HG02763 (cell line): Measurements from ENCODE around the gene RSAD2.
A peak's percentile ranks its signal among the peaks of the same experiment; 100 is the strongest.

ENCODE experiments used
- ATAC-seq: cut with Tn5 transposase; IDR thresholded peaks from one replicate; pipeline ENCODE4 v1.9.1; 2021; ENCODE audit warnings: mild to moderate bottlenecking, moderate library complexity; ENCODE audit not compliant: unreplicated experiment

RSAD2 gene

DNA sequence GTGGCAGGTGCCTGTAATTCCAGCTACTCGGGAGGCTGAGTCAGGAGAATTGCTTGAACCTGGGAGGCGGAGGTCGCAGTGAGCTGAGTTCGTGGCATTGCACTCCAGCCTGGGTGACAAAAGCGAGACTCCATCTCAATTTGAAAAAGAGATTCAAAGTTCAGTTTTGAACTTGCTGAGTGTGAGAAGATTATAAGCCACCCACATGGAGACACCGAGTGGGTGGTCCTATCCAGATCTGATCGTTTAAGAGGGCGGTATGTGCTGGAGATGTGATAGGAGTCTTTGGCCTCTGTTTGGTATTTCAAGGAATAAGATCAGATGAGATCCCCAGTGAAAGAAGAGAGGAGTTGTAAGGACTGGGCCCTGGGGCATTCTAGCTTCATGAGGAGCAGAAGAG, 65.3 kb downstream of the RSAD2 start:
- no peak for ATAC-seq

DNA sequence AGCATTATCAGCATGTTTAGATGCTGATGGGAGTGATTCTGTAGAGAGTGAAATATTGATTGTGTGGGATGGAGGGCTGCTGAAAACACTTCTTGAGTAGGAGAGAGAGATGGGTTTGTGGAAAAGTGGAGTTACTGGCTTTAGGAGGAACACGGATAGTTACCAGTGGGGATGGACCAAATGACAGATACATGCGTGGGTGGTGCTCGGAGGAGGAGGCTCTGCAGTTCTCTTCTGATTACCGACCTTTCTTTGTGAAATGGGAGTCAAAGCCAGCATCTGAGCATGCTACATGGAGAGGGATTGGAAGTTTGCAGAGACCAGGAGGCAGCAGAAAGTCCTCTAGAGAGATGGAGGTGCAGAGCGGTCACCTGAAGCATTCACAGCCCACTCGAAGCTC, 65.9 kb downstream of the RSAD2 start:
- no peak for ATAC-seq

DNA sequence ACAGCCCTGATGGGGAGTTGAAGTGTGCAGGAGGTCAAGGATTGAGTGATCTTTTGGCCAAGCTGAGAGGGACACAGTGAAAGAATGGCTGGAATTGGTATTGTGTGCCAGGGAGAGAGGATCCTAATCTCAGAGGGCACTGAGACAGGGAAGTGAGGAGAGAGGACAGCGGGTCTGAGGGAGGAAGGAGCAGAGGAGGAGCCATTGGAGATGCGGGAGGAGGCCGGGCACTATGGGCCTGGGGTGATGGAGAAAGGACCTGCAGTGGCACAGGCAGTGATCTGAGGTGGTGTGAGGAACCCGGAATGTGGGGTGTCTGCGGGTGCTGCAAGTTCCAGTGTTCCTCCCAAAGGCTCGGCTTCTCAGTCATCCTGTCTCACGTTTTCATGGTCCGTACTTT, 66.4 kb downstream of the RSAD2 start:
- no peak for ATAC-seq

DNA sequence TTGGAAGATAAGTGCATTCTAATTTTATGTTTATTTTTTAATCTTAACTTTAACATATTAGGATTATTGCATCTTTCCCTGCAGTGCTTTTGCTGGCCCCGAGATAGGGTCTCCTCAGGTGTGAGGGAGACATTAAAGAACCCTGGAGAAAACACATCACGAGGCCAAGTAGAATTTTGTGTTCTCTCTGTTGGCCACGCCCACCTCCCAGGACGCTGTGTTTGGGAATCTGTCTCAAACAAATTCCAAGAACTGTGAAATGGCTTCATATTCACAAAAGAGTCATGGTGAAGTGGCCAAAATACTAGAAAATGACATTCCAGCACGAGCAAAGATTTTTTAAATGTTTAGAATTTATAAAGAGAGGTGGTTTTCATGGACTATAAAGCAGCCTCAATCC, 67.0 kb downstream of the RSAD2 start:
- no peak for ATAC-seq

DNA sequence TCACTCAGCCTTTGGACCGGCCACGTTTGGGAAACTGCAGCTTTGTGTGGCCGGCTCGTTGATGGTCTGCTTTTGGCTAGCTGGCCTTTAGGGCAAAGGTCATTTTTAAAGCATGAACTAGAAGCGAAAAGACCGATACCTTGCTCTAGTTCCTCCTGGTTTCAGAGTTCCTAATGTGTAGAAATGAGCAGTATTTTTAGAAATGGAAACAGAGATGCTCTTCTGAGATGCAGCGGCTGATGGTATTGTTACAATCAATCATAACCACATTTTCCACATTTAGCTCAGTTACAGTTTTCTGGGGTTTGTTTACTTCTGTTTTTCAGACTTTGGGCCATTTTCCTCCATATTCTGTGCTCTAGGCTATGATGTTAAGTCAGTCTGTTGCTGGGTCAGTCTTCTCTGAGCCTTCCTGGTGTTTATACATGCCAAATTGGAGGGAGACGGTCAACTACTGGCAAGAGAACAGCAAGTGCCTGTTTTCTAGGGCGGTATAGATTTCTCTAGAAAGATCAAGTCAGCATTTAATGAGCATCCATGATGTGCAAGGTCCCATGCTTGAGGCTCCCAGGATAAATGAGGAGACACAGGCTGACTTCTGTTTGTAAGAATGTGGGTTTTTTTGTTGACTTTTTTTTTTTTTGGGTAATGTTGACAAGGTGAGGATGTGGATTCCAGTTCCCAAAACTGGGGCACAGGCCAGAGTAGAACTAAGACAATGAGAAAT, 67.7 kb downstream of the RSAD2 start:
- ATAC-seq: peak; percentile 88

DNA sequence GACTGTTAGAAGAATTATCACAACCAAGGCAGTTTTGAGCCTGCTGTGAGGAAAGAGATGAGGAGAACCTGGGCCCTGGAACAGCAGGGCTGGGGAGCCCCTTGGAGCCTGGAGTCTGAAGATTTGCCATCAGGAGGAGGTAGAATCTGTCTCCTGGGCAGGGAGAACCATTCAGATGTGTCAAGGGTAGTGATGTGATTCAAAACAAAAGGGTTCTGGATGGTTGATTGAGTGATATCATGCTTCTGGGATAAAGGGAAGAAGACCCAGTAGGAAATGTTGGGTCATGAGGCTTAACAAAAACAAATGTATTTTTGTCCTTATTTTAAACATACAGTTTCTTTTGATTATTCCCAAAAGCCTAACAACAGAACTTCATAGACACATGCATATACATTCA, 68.2 kb downstream of the RSAD2 start:
- ATAC-seq: no peak

DNA sequence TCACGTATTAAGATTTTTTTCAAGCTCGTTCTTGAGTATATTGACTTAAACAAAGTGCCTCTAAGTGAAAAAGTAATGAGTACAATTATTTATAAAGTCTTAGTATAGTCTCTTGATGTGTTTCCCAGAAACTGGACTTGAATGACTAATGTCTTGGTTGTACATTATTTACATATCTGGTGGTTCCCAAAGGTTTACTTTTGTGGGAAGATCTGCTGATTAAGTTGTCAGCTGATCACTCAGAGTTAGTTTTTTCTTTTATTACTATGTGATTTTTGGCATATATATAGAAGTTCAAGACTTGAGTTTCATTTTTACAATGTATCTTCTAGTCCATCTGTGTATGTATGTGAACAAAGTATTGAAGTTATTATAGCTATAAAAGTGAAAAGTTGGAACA, 69.1 kb downstream of the RSAD2 start:
- ATAC-seq: no peak
